ENCODE results near the gene TIMM29. TPM values are rescaled to one million over a fixed set of nuclear protein-coding genes. Genes with fewer than 3 reads are reported as not detected.
A peak's percentile ranks its signal among the peaks of the same experiment; 100 is the strongest.

TIMM29 gene
- total and polyA plus RNA-seq, 9 of the 15 experiments (the other 6 are each of a cell fraction or from before 2014, with no cell fraction given), result 2.4 to 29.4 (median 16.3) TPM

GRCh38 chr19:10927730-10928562 lies 665 bp upstream of the TIMM29 start (continued):
- TF ChIP-seq CHD7 (IDR thresholded peaks at IDR 0.05; ENCODE audit: low read depth, low read length) (no peak), ETV6 (IDR thresholded peaks at IDR 0.05; ENCODE audit: borderline replicate concordance in 1 of 2, low read depth in 2 of 2, low read length in 1 of 2) (no peak), ETV6 (CRISPR knock-in tag; IDR thresholded peaks at IDR 0.05; ENCODE audit: borderline replicate concordance) (no peak), CSDE1 (IDR thresholded peaks at IDR 0.05) (no peak), LARP7 (IDR thresholded peaks at IDR 0.05) (no peak), KAT8 (IDR thresholded peaks at IDR 0.05; ENCODE audit: low read depth) (no peak), SMARCB1 (IDR thresholded peaks at IDR 0.05; ENCODE audit: insufficient read length, low read depth) (no peak), SRSF1 (IDR thresholded peaks at IDR 0.05; ENCODE audit: low read depth, low read length) (no peak), NFRKB (IDR thresholded peaks at IDR 0.05; ENCODE audit: low read depth) (no peak), ZNF165 (CRISPR knock-in tag; IDR thresholded peaks at IDR 0.05; ENCODE audit: borderline replicate concordance) (no peak)
- TF ChIP-seq, protein P1, sequence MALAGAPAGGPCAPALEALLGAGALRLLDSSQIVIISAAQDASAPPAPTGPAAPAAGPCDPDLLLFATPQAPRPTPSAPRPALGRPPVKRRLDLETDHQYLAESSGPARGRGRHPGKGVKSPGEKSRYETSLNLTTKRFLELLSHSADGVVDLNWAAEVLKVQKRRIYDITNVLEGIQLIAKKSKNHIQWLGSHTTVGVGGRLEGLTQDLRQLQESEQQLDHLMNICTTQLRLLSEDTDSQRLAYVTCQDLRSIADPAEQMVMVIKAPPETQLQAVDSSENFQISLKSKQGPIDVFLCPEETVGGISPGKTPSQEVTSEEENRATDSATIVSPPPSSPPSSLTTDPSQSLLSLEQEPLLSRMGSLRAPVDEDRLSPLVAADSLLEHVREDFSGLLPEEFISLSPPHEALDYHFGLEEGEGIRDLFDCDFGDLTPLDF (CRISPR knock-in tag; IDR thresholded peaks at IDR 0.05), result no peak
- TF ChIP-seq, protein P2, sequence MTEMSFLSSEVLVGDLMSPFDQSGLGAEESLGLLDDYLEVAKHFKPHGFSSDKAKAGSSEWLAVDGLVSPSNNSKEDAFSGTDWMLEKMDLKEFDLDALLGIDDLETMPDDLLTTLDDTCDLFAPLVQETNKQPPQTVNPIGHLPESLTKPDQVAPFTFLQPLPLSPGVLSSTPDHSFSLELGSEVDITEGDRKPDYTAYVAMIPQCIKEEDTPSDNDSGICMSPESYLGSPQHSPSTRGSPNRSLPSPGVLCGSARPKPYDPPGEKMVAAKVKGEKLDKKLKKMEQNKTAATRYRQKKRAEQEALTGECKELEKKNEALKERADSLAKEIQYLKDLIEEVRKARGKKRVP (CRISPR knock-in tag; IDR thresholded peaks at IDR 0.05), result no peak
- TF ChIP-seq, protein P3, sequence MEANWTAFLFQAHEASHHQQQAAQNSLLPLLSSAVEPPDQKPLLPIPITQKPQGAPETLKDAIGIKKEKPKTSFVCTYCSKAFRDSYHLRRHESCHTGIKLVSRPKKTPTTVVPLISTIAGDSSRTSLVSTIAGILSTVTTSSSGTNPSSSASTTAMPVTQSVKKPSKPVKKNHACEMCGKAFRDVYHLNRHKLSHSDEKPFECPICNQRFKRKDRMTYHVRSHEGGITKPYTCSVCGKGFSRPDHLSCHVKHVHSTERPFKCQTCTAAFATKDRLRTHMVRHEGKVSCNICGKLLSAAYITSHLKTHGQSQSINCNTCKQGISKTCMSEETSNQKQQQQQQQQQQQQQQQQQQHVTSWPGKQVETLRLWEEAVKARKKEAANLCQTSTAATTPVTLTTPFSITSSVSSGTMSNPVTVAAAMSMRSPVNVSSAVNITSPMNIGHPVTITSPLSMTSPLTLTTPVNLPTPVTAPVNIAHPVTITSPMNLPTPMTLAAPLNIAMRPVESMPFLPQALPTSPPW (CRISPR knock-in tag; IDR thresholded peaks at IDR 0.05), result peak; percentile 76; the same call in 1 of the 2 replicates

Data from K562 (cell line).